Measurements from ENCODE around the gene FAM89A.

Gene FAM89A

GRCh38 chr1:230983811-230984210 is 56.2 kb downstream of the FAM89A start:
- Histone ChIP-seq H3K27me3 (replicated peaks; ENCODE audit: insufficient read depth, low read length) (no peaks in the 10 kb centered on the region), H3K9me3 (replicated peaks; ENCODE audit: insufficient read depth, low read length) (no peaks in the 10 kb centered on the region), H3K79me2 (ENCODE audit: low read length) (peaks cover 55% of the 10 kb centered on the region), H3F3A (ENCODE audit: insufficient read depth, low read length) (peaks cover 4% of the 10 kb centered on the region), H2AFZ (ENCODE audit: low read length) (no peak overlapping the region), H3K9ac (ENCODE audit: low read length) (no peak overlapping the region), H4K20me1 (ENCODE audit: insufficient read depth, low read length) (peaks cover 4% of the 10 kb centered on the region; the same call in 1 of the 2 replicates), H3K4me3 (ENCODE audit: low read length) (no peak overlapping the region), H3K9me2 (replicated peaks; ENCODE audit: insufficient read depth, low read length) (no peaks in the 10 kb centered on the region), H3K4me1 (ENCODE audit: low read length) (peaks cover 5% of the 10 kb centered on the region), H3K4me2 (ENCODE audit: low read depth, low read length) (no peak overlapping the region), H3K36me3 (replicated peaks; ENCODE audit: insufficient read depth, low read length) (0 out of 2 replicates have a peak, but pooled peaks cover 5% of the 10 kb centered on the region), H3K27ac (ENCODE audit: low read length) (no peak overlapping the region)
- no peak for TF ChIP-seq EZH2phosphoT487 (IDR thresholded peaks at IDR 0.05; ENCODE audit: low read length)
- TF ChIP-seq CTCF (IDR thresholded peaks at IDR 0.05; ENCODE audit: low read length), result no peak
- no peak for TF ChIP-seq EZH2 (optimal IDR thresholded peaks at IDR 0.05; ENCODE audit: low read depth, low read length)
- no peak for DNase-seq

- Histone ChIP-seq H3K27me3 (replicated peaks; ENCODE audit: insufficient read depth, low read length) (no peaks in the 10 kb centered on the region), H3K4me3 (ENCODE audit: low read length) (no peak overlapping the region), H3K79me2 (ENCODE audit: low read length) (peaks cover 55% of the 10 kb centered on the region), H3K9me2 (replicated peaks; ENCODE audit: insufficient read depth, low read length) (no peaks in the 10 kb centered on the region), H3K36me3 (replicated peaks; ENCODE audit: insufficient read depth, low read length) (0 out of 2 replicates have a peak, but pooled peaks cover 2% of the 10 kb centered on the region), H3K4me2 (ENCODE audit: low read depth, low read length) (no peak overlapping the region), H2AFZ (ENCODE audit: low read length) (no peak overlapping the region), H3F3A (ENCODE audit: insufficient read depth, low read length) (peaks cover 9% of the 10 kb centered on the region), H3K9ac (ENCODE audit: low read length) (no peak overlapping the region), H3K27ac (ENCODE audit: low read length) (no peak overlapping the region), H3K9me3 (replicated peaks; ENCODE audit: insufficient read depth, low read length) (no peaks in the 10 kb centered on the region), H3K4me1 (ENCODE audit: low read length) (peaks cover 5% of the 10 kb centered on the region), H4K20me1 (ENCODE audit: insufficient read depth, low read length) (peaks cover 3% of the 10 kb centered on the region; the same call in 1 of the 2 replicates)
- TF ChIP-seq CTCF (IDR thresholded peaks at IDR 0.05; ENCODE audit: low read length) (no peak), EZH2 (optimal IDR thresholded peaks at IDR 0.05; ENCODE audit: low read depth, low read length) (no peak), EZH2phosphoT487 (IDR thresholded peaks at IDR 0.05; ENCODE audit: low read length) (no peak)
- no peak for DNase-seq
Observed at GRCh38 chr1:230982696-230983095, 57.4 kb downstream of the FAM89A start.

- Histone ChIP-seq H3F3A (ENCODE audit: insufficient read depth, low read length) (peaks cover 17% of the 10 kb centered on the region), H3K79me2 (ENCODE audit: low read length) (peaks cover 68% of the 10 kb centered on the region), H3K27ac (ENCODE audit: low read length) (no peak overlapping the region), H3K4me1 (ENCODE audit: low read length) (peaks cover 11% of the 10 kb centered on the region), H3K27me3 (replicated peaks; ENCODE audit: insufficient read depth, low read length) (no peaks in the 10 kb centered on the region), H3K36me3 (replicated peaks; ENCODE audit: insufficient read depth, low read length) (no peaks in the 10 kb centered on the region; the same call in 1 of the 2 replicates), H3K9ac (ENCODE audit: low read length) (peak overlapping the region; percentile 75; the same call in 1 of the 2 replicates), H2AFZ (ENCODE audit: low read length) (peak overlapping the region; percentile 68), H4K20me1 (ENCODE audit: insufficient read depth, low read length) (no peaks in the 10 kb centered on the region), H3K4me3 (ENCODE audit: low read length) (peak overlapping the region; percentile 83), H3K4me2 (ENCODE audit: low read depth, low read length) (peak overlapping the region; percentile 62), H3K9me3 (replicated peaks; ENCODE audit: insufficient read depth, low read length) (no peaks in the 10 kb centered on the region), H3K9me2 (replicated peaks; ENCODE audit: insufficient read depth, low read length) (no peaks in the 10 kb centered on the region)
- DNase-seq, result no peak
- TF ChIP-seq CTCF (IDR thresholded peaks at IDR 0.05; ENCODE audit: low read length) (no peak), EZH2 (optimal IDR thresholded peaks at IDR 0.05; ENCODE audit: low read depth, low read length) (no peak), EZH2phosphoT487 (IDR thresholded peaks at IDR 0.05; ENCODE audit: low read length) (no peak)
Observed at GRCh38 chr1:230979952-230980351, 60.1 kb downstream of the FAM89A start.

All from MM.1S (cell line).